Breast epithelium (tissue), 4 donors: ENCODE measurements around the gene CATSPER3. TPM values are rescaled to one million over a fixed set of nuclear protein-coding genes. Genes with fewer than 3 reads are reported as not detected.

Experiments
- DNase-seq, 2 donors: peaks; one replicate each; pipeline ENCODE4 v3.0.0-alpha.2; 2019; ENCODE audit warnings: low spot score in 2 of 2
- H3K27ac ChIP-seq, 2 donors: fragments of 200-600 bp; sonication (generic) in 1 of 2; one replicate each; pipeline ENCODE4 v1.5.1; 2016 to 2019; ENCODE audit warnings: mild to moderate bottlenecking in 1 of 2
- H3K27me3 ChIP-seq, 2 donors: fragments of 200-600 bp; sonication (generic) in 1 of 2; one replicate each; pipeline versions ENCODE4 v1.5.1 to v1.6.0; 2017 to 2019; ENCODE audit warnings: control low read depth in 1 of 2, mild to moderate bottlenecking in 1 of 2
- H3K36me3 ChIP-seq: fragments of 200-600 bp; one replicate; pipeline ENCODE4 v1.5.1; 2019
- H3K4me1 ChIP-seq, 2 donors: fragments of 200-600 bp; sonication (generic); one replicate each; pipeline ENCODE4 v1.5.1; 2016 to 2019; ENCODE audit warnings: control low read depth in 1 of 2
- H3K4me3 ChIP-seq, 3 donors: fragments of 200-600 bp; sonication (generic); 1 replicate in 2 of 3; 2 replicates in 1 of 3; pipeline ENCODE4 v1.5.1; 2016 to 2019; ENCODE audit warnings: mild to moderate bottlenecking in 3 of 3, moderate library complexity in 2 of 3
- H3K9me3 ChIP-seq, 2 donors: fragments of 200-600 bp; sonication (generic) in 1 of 2; one replicate each; pipeline ENCODE4 v1.5.1; 2016 to 2019; ENCODE audit warnings: control low read depth in 1 of 2
- POLR2A ChIP-seq: fragments of 450-650 bp; IDR thresholded peaks from one replicate; pipeline ENCODE4 v1.6.1; 2016; ENCODE audit warnings: antibody characterized with exemption, mild to moderate bottlenecking, moderate library complexity
- POLR2AphosphoS5 ChIP-seq, 3 donors: sonication (generic); formaldehyde crosslinking; IDR thresholded peaks; one replicate each; pipeline ENCODE4 v1.6.1; 2017; ENCODE audit warnings: antibody characterized with exemption in 3 of 3
- intact Hi-C: fragments of 100-400 bp; cut with DNase I; formaldehyde crosslinking; loops from one replicate; pipeline ENCODE4 v1.15.1; 2023; ENCODE audit warnings: low total_unique reads
- total RNA-seq, 3 donors: library from RNA; depleted of rRNA; stranded (reverse); fragments of >200 nt; gene quantifications; one replicate each; pipeline ENCODE4 v1.1.0, GENCODE V29; 2016
- TF ChIP-seq, protein P1 (sequence below), 3 donors: fragments of 450-650 bp; IDR thresholded peaks; one replicate each; pipeline ENCODE4 v1.5.1; 2016 to 2017; ENCODE audit warnings: antibody characterized with exemption in 3 of 3, mild to moderate bottlenecking in 3 of 3, moderate library complexity in 3 of 3

The CATSPER3 gene
- total RNA-seq, 3 donors from 2014 or later = 0.32 to 0.44 TPM; not detected in 1

DNA sequence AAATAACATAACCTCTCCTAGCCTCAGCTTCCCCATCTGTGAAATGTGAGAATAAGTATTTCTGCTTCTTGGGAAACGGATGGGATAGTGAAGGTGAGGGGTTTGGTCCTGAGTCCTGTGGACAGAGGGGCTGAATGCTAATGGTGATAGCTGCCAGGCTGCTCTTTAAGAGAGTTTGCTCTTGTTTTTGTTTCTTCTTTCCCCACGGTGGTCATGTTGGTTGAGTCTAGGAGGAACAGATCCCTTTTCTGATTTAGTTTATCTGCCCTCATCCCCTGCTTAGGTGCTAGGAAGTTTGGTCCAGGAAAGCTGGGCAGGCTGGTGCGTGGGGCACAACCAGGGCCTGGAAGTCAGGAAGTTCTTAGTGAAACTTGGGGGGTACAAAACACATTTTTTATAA, 74.0 kb downstream of the CATSPER3 start:
- H3K9me3 ChIP-seq = no peaks in the 10 kb centered on the region
- H3K36me3 ChIP-seq = no peaks in the 10 kb centered on the region
- TF ChIP-seq POLR2AphosphoS5 (IDR thresholded peaks at IDR 0.05) (no peak), POLR2A (no peak)
- TF ChIP-seq, protein P1, sequence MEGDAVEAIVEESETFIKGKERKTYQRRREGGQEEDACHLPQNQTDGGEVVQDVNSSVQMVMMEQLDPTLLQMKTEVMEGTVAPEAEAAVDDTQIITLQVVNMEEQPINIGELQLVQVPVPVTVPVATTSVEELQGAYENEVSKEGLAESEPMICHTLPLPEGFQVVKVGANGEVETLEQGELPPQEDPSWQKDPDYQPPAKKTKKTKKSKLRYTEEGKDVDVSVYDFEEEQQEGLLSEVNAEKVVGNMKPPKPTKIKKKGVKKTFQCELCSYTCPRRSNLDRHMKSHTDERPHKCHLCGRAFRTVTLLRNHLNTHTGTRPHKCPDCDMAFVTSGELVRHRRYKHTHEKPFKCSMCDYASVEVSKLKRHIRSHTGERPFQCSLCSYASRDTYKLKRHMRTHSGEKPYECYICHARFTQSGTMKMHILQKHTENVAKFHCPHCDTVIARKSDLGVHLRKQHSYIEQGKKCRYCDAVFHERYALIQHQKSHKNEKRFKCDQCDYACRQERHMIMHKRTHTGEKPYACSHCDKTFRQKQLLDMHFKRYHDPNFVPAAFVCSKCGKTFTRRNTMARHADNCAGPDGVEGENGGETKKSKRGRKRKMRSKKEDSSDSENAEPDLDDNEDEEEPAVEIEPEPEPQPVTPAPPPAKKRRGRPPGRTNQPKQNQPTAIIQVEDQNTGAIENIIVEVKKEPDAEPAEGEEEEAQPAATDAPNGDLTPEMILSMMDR (IDR thresholded peaks at IDR 0.05) = no peak
- no peak for DNase-seq
- peaks cover 23 to 93% of the 10 kb centered on the region in 2 donors for H3K27me3 ChIP-seq
- intact Hi-C loops = no loop called here
- peaks cover 0 to 9% of the 10 kb centered on the region in 2 donors for H3K4me1 ChIP-seq
- H3K27ac ChIP-seq = no peak overlapping the region
- H3K4me3 ChIP-seq = no peak overlapping the region

DNA sequence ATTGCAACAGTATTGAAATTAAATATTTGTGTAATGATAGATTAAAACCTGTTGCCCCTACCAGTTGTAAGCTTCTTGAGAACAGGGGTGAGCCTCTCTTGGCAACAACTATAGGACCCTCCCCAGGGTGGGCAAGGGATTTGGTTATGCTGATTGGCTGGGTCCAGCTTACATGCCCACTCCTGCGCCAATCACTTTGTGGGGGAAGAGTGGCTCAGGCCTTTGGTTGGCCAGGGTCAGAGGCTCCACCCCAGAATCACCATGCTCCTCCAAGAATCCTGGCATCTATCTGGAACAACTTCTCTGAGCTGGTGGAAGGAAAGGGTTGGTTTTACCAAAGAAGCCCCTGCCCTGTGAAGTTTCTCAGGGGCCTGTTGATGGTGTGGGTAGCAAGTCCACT, 74.9 kb downstream of the CATSPER3 start:
- no peak for DNase-seq
- no peak for TF ChIP-seq POLR2AphosphoS5 (IDR thresholded peaks at IDR 0.05)
- TF ChIP-seq POLR2A = no peak
- TF ChIP-seq, protein P1 (IDR thresholded peaks at IDR 0.05) = no peak
- intact Hi-C loops = no loop called here

DNA sequence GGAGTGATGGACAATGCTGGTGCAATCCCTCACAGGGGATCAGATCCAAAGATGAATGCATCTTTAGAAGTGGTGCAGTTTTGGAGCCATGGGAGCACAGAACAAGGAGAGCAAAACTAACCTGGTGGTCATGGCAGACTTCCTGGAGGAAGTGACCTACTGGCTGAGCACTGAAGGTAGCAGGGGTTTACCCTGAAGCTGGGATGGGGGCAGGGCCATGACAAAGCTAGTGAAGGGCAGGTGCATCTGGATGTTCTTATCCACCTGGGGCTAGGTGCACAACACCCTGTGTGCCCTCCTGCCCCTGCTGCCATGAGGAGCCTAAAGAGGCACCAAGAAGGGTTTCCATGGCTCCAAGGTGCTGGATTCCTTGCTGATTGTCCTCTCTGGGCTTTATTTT, 77.8 kb downstream of the CATSPER3 start:
- no peaks in the 10 kb centered on the region for H3K36me3 ChIP-seq
- H3K27me3 ChIP-seq = peaks cover 1 to 75% of the 10 kb centered on the region in 2 donors
- no peak overlapping the region for H3K4me3 ChIP-seq
- H3K27ac ChIP-seq = no peak overlapping the region
- no peaks in the 10 kb centered on the region for H3K4me1 ChIP-seq
- no peaks in the 10 kb centered on the region for H3K9me3 ChIP-seq
- no peak for DNase-seq
- intact Hi-C loops = no loop called here
- no peak for TF ChIP-seq POLR2AphosphoS5 (IDR thresholded peaks at IDR 0.05)
- TF ChIP-seq, protein P1 (IDR thresholded peaks at IDR 0.05) = no peak
- TF ChIP-seq POLR2A = no peak

More for the DNA sequence above, 74.9 kb downstream of the CATSPER3 start:
- Histone ChIP-seq H3K27ac (no peak overlapping the region), H3K4me3 (no peak overlapping the region), H3K9me3 (no peaks in the 10 kb centered on the region), H3K4me1 (peaks cover 0 to 9% of the 10 kb centered on the region in 2 donors), H3K27me3 (peaks cover 18 to 91% of the 10 kb centered on the region in 2 donors), H3K36me3 (no peaks in the 10 kb centered on the region)

DNA sequence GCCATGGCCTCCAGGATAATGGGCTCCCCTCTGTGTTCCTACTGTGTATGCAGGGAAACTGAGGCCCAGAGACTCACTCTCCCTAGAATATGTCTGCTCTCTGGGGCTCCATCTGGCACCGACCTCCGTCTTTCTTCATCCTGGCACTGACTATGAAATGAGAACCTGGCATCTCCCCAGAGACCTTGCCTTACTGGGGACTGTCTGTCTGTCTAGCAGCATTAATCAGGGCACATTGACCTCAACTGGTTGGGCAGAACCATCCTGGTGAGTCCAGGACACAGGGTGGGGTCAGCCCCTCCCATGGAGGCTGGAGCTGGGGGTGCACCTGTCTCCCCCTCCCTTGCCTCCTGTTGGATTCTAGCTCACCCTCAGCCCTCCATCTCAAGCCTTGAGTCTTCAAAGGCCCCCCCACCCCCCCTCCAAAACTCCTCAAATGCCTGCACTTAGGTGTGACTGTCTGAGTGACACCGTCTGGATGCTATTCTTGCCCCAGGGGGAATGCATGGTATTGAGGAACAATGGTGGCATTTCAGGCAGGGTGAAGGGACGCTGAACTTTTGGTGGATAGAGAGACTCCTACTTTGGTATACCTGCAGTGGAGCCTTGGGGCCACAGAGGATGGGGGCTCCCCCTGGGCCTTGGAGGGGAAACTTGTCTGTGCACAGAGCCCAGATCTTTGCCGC, 79.1 kb downstream of the CATSPER3 start:
- TF ChIP-seq, protein P1 (IDR thresholded peaks at IDR 0.05) = no peak
- no peak for TF ChIP-seq POLR2A
- no peak for TF ChIP-seq POLR2AphosphoS5 (IDR thresholded peaks at IDR 0.05)
- Histone ChIP-seq H3K27me3 (peaks cover 0 to 77% of the 10 kb centered on the region in 2 donors), H3K36me3 (no peaks in the 10 kb centered on the region), H3K4me1 (no peaks in the 10 kb centered on the region), H3K27ac (no peak overlapping the region), H3K9me3 (no peaks in the 10 kb centered on the region), H3K4me3 (no peak overlapping the region)
- intact Hi-C loops = no loop called here
- no peak for DNase-seq

DNA sequence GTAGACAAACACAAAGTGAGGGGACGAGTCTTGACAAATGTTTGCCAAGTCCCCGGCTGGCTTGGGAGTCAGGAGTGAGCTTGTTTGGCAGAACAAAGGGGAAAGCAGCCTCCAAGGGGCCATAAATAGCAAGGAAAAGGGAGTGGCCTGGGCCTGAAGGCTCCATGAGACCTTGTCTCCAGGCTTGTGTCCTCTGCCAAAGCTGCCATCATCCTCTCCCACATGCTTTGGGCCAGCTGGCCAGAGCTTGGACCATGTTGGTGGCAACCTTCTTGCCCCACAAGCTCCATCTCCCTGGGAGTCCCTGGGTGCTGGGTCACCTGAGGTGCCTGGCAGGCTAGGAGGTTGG, 79.6 kb downstream of the CATSPER3 start:
- intact Hi-C loops = no loop called here
- TF ChIP-seq POLR2AphosphoS5 (IDR thresholded peaks at IDR 0.05) (no peak), POLR2A (no peak)
- TF ChIP-seq, protein P1 (IDR thresholded peaks at IDR 0.05) = no peak
- no peak for DNase-seq

More for the DNA sequence above, 79.6 kb downstream of the CATSPER3 start:
- Histone ChIP-seq H3K9me3 (no peaks in the 10 kb centered on the region), H3K36me3 (no peaks in the 10 kb centered on the region), H3K4me3 (no peak overlapping the region), H3K27me3 (peaks cover 0 to 81% of the 10 kb centered on the region in 2 donors), H3K27ac (no peak overlapping the region), H3K4me1 (no peaks in the 10 kb centered on the region)
